ENCODE results near the gene ADTRP.

DNA sequence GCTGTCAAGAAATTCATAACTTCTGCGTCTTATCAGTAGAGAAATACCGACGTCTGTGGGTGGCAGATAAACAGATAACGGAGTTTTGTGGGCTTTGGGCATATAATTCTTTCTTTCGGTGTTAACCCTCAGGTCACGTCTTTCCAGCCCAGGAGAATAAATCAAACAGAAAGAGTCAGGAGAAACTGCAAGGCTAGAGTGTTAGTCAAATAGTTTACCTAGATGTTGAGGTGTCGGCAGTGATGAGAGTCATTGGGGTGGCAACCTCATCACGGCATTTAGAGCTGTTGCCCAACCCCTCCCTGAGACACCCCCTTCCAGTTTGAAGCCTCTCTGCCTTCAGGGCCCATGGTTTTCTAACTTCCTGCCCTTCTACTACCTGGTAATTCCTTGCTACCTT lies 49.5 kb downstream of the ADTRP start:
- TF ChIP-seq, protein P1, sequence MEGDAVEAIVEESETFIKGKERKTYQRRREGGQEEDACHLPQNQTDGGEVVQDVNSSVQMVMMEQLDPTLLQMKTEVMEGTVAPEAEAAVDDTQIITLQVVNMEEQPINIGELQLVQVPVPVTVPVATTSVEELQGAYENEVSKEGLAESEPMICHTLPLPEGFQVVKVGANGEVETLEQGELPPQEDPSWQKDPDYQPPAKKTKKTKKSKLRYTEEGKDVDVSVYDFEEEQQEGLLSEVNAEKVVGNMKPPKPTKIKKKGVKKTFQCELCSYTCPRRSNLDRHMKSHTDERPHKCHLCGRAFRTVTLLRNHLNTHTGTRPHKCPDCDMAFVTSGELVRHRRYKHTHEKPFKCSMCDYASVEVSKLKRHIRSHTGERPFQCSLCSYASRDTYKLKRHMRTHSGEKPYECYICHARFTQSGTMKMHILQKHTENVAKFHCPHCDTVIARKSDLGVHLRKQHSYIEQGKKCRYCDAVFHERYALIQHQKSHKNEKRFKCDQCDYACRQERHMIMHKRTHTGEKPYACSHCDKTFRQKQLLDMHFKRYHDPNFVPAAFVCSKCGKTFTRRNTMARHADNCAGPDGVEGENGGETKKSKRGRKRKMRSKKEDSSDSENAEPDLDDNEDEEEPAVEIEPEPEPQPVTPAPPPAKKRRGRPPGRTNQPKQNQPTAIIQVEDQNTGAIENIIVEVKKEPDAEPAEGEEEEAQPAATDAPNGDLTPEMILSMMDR (IDR thresholded peaks at IDR 0.05), result no peak
- no peak for TF ChIP-seq POLR2A (IDR thresholded peaks at IDR 0.05)
